ENCODE results near the gene CCL20.
"Not testable (repeated sequence)": the region's sequence is repeated elsewhere in the genome, so short reads cannot be mapped to it uniquely, and the experiment has no call there.

Gene CCL20

DNA sequence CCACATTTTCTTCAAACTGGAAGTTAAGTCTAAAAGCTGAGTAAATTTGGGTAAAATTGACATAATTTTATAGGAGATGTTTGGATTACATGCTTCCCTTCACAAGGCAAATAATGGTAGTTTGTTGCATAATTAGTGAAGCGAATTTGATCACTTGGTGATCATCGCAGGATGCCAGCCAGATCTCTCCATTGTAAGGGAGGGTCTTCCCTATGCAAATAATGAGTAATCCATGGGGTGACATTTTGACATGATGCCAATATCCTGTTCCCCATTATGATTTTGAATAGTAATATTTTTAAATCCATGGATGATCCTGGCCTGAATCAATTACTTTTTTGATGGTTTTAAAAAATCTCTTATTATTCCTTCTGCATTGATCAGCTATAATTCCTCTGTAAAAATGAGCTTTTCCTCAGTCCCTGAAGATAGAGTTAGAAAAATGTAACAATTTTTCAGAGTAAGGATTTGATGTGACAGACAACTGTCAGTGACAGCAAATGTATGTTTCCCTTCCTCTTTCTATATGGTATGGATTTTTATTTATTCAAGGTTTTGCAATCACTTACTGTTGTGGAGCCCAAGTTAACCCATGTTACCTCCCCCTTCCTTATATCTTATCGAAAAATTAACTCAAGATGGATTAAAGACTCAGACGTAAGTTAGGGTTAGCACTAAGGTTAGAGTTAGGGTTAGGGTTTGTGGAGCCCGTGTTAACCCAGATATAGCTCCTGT lies 21.4 kb downstream of the CCL20 start:
- no peak for DNase-seq (ENCODE audit: low spot score)

DNA sequence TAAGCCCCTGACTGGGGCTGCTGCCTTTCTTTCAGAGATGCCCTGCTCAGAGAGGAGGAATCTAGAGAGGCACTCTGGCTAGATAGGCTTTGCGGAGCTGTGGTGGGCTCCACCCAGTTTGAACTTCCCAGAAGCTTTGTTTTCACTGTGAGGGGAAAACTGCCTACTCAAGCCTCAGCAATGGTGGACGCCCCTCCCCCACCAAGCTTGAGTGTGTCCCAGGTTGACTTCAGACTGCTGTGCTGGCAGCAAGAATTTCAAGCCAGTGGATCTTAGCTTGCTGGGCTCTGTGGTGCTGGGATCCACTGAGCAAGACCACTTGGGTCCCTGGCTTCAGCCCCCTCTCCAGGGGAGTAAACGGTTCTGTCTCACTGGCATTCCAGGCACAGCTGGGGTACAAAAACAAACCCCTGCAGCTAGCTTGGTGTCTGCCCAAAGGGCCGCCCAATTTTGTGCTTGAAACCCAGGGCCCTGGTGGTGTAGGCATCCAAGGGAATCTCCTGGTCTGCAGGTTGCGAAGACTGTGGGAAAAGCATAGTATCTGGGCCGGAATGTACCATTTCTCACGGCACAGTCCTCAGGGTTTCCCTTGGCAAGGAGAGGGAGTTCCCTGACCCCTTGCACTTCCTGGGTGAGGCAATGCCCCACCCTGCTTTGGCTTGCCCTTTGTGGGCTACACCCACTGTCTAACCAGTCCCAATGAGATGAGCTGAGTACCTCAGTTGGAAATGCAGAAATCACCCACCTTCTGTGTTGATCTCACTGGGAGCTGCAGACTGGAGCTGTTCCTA lies 25.9 kb downstream of the CCL20 start:
- DNase-seq (ENCODE audit: low spot score) = not testable (repeated sequence)

DNA sequence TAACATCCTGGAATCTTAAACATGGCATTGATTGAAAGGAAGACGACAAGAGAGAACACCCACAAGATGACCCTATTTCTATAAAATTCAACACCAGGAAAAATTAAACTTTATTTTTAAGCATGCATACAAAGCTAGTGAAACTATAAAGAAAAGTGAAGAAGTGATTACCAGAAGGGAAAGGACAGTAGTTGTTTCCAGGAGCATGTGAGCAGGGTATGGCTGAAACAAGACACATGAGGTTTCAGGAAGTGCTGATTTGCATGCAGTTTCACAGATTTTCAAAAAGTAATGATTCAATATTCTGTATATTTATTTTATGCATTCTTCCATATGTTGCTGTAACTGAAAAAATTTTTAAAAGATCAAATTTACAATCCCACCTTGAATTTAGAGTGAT lies 33.2 kb downstream of the CCL20 start:
- no peak for DNase-seq (ENCODE audit: low spot score)

DNA sequence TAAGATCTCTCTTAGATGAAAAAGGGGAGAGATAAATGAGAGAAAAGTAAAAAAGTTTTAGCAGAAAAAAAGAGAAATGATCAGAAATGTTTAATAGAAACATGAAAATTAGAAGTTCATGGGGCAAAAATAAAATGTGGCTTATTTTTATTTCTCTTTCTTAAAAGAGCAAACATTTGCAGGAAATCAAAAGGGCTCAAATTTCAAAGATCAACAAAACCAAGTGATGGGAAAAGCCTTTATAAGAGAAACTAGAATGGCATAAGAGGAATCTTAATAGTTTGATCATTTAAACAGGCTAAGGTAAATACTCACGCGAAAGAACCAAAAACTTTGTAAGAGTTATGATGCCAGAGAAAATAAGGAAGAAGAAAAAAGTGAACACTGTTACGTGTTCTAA lies 34.5 kb downstream of the CCL20 start:
- no peak for DNase-seq (ENCODE audit: low spot score)

DNA sequence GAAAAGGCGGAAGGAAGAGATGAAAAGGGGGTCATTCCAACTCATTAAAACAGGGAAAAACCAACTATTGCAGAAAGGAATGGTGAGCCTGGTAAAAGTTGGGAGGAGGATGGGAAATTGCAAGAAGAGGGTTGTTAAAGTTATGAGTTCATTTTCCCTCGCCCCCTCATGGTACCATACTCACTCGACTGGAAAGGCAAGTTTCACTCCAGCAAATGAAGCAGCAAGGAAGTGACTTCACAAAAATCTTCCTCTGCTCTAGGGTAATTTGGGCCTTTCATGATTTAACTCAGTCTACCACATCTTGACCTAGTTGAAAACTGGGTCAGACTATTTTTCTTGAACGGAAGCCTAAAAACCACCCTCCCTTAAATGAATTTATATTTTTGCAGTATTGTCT lies 34.9 kb downstream of the CCL20 start:
- DNase-seq (ENCODE audit: low spot score) = no peak

DNA sequence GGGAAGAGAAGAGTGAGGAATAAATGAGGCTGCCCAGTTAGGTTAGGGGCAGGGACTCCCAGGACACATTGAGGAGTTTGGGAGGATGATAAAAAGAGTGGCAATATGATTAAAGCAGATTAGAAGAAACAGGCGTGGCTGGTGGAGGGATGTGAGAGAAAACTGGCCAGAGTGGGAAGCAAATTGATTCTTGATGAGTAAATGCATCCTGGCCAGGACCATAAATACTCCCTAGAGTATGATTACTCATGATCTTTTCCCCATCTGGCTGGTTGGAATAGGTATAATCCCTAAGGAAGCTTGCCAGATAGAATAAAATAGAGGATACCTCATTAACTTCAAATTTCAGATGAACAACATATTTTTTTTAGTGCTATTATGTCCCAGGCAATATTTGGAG lies 36.3 kb downstream of the CCL20 start:
- no peak for DNase-seq (ENCODE audit: low spot score)

DNA sequence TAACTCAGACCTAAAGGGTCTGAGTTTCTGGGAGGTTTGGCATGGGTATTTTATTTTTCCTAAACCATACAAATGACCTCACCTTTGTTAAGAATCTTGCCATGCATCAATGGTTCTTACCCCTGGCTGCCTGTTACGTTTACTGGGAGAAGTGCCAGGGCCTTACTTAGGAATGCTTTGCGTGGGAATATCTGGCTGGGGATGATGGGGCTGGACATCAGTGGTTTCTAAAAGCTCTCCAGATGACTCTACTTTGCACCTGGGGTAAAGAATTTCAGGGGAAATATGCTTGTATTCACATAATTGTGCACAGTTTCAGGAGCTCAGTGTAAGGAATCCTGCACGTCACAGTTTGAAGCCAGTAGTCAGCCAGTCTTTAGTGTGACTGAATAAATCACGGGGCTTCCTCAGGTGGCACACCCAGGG lies 39.6 kb downstream of the CCL20 start:
- no peak for DNase-seq (ENCODE audit: low spot score)

DNA sequence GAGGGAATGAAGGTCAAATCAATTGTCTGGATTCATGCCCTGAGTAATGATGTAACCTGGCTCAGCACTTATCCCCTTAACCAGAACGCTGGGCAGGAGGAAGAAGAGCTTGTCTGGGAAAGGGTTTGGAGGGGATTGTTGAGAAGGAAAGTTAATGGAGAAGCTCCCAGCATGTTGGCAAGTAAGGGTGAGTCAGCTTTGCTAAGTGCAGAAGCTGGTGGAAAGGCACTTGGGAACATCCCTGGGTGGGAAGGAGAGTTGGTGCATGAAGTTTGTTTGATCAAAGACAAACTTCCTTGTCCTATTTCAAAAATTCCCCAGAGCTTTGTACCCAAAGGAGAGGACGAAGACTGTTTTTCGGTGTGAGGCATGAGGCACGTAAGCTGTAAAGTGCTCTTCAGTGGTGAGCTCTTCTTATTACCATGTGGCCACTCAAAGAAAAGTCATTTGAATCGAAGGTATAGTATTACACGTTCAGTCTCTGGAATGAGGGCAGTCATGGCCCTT lies 40.2 kb downstream of the CCL20 start:
- DNase-seq (ENCODE audit: low spot score) = no peak

DNA sequence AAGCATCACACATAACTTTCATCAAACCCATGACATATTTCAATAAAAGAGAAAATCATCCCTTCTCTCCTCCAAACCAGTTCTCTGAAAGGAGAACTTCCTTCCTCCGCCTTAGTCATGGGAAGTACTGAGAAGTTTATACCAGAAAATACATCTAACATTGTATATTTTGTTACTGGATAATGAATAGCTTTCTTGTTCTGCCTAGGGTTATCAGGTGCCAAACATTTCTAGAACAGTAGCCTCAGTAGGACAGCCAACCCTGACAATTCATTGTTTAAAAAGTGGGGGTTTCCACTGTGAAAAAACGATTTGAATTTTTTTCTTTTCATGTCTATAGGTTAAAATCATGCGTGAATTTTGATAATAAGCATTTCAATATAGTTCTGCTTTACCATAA lies 41.8 kb downstream of the CCL20 start:
- DNase-seq (ENCODE audit: low spot score) = no peak

DNA sequence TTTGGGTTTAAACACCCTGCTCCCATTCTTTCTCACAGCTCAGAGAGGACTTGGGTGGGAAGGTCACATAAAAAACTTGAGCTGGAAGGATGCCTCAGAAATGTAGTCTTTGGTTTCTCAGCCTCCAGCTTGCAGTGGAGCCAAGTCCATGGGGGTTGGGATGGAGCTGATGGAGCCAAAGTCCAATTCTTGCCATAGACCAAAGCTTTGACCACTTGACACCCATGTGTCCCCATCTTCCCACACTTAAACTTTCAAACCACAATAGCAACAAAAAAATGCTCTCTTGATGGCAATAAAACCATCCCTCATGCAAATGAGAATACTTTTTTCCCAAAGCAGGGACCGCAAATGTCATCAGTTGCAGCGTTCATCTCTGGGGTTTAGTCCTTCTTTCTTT lies 43.1 kb downstream of the CCL20 start:
- no peak for DNase-seq (ENCODE audit: low spot score)

DNA sequence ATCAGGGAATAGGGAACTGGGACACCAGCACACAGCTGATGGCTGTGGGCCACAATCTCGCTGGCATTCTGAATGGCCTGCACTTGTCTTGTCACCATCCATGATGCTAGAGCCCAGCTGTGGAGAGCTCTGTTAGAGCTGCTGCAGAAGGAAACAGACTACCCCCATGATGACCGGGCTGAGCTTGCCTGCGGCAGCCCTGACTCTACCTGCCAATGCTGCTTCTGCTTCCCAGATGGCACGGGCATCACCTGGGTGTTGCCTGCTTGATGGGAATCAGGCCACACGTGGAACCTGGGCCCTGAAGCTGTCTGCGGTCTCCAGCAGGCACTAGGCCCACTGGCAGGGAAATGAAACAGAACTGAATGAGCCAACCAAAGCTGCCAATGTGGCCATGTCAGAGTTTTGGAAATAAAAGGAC lies 46.6 kb downstream of the CCL20 start:
- DNase-seq (ENCODE audit: low spot score) = no peak

DNA sequence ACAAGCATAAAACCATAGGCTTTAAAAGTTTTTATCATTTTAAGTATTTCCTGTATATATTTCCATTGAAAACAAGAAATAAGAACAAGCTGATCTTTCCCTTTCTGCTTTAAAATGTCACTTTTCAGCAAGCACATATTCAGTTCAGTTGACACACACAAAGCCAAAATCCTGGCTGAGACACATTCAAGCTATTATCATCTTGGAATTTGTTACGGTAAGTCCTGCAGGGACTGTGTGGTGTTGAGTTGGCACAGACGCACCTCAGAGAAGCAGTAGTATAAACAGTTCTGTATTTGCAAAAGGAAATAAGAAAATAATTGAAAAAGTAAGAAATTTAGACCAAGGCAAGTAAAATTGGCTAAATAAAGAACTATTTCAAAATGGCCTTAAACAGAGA lies 47.4 kb downstream of the CCL20 start:
- DNase-seq (ENCODE audit: low spot score) = no peak

DNA sequence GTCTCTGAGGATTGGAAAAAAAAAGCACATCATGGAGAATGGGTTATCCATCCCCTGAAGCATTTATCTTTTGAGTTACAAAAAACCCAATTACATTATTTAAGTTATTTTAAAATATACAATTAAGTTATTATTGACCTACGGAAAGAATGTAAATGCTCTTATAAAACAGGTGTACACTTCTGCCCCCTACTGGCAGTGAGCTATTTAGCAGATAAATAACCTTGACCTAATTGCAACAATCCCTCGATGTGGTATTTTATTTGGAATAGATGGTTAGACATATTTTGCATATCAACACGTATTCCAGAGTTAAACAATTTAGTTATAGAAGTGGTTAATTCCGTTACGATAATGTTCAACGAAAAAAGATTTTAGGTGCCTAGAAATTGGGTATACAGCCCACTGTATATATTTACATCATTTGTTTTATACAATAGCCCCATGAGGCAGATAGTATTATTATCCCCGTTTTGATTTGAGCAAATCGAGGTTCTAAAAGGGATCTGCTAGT lies 48.6 kb downstream of the CCL20 start:
- peak; percentile 29 for DNase-seq (ENCODE audit: low spot score)

DNA sequence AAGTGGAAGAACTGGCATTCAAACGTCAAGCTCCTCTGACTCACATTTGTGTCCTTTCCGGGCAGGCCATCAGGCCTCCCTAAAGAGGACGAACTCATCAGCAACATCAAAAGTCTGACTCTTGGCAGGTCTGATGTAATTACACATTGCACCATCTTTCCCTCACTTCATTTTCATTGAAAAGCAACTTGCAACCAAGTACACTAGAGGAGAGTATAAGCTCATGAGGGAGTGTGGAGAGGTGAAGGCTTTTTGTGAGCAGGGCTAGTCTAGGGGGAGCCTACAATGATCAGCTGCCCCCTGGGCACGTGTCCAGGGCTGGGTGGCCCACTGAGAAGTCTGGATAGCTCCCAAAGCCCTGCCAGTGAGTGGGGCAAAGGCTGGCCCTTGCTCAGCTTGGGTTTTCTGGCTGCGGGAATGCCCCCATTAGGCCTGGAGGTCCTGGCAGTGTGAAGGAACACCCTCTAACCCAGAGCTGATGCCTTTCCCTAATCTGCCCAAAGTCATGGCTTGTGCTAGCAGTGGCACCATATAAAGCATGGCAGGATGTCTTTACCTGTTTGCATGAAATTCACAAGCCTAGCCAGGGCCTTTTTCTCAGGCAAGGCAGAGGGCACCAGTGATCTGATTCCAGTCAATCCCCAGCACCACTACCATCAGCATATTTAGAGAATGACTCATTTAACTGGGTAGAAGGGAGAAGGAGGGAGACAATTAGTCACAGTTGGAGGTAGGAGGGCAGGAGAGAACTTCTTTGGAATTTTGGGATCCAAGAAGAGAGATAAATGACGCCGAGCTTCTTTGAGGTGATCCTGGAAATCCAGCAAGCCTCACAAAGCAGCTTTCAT lies 49.3 kb downstream of the CCL20 start:
- no peak for DNase-seq (ENCODE audit: low spot score)

DNA sequence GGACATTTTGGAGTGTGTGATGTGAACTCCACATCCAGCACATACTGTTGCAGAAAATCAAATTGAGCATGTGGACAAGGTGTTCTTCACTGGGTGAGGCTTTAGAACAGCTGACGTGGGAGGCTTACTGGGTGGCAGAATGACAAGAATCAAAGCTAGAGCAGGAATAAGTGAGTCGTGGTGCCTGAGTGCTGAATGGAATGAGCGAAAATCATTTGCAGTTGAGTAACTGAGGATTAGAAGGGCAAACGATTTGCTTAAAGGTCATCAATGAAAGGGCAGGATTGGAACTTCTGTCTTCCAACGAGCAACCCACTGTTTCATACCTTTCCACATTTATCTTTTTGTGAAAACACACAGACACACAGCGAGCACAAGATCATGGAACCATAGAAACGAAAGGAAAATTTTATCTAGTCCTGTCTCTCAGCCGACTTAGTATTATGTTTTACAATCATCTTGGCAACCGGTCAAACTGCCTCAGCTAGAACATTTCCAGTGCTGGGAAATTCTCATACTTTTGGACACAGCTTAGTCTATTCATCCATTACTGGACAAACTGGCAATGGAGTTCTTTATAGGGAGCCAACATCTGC lies 50.6 kb downstream of the CCL20 start:
- DNase-seq (ENCODE audit: low spot score) = no peak

DNA sequence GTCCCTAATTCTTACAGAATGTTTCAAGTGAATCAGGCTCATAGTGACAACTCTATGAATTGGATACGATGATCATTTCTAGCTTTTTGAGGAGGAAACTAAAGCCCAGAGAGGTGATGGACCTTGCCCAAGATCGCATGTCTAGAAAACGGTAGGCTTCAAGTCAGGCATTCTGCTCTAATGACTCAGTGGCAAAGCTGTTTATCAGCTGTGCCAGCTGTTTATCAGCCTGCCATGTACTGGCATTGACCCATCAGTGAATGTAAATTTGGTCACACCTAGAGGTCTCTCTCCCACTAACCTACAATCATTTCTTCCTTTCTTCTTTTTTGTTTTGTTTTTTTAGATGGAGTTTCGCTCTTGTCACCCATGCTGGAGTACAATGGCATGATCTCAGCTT lies 51.6 kb downstream of the CCL20 start:
- no peak for DNase-seq (ENCODE audit: low spot score)
